ENCODE data around the gene ATXN1.
"Not testable (repeated sequence)": the region's sequence is repeated elsewhere in the genome, so short reads cannot be mapped to it uniquely, and the experiment has no call there.

ATXN1 gene

DNA sequence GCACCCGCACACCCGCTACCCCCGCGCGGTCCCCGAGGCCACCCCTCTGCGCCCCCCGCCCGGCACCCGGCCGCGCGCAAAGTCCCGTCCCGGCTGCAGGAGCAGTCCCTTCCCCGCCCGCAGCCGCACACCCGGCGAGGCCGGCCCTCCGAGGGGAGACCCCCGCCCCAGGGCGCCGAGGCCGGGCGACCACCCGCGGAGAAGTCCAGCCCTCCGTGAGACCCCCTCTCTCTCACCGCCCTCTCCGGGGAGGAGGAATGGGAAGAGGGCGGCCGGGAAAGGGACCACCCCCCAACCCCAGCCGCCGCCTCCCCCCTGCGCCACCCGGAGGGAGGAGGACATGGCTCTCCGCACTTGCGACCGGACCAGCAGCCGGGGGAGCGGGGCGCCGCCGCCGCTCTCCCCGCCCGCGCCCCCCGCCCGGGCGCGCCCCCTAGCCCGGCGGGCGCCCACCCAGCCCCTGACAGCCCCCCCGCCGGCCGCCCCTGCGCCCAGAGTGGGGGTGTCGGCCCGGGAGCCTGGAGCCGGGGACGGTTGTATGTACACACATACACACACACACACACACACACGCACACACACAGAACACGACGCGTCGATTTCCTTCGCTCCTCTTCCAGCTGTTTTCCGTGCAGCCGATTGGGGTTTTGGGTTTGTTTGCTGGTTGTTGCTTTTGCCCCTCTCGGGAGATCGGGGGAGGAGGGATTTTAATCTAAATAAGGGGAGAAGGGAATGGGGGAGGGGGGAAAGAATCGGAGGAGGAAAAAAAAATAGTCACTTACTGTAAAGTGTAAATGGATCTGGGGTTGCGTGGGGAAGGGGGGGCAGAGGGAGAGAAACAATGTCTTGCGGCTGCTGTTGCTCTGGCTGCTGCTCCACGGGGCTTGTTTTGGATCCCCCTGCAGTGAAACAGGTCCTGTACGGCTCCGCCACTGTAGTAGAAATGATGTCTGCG lies at the start of gene ATXN1:
TSS of gene ATXN1 (minus strand) at position 945 of the 955 bp plus-strand sequence.
- FAIRE-seq = no peak

DNA sequence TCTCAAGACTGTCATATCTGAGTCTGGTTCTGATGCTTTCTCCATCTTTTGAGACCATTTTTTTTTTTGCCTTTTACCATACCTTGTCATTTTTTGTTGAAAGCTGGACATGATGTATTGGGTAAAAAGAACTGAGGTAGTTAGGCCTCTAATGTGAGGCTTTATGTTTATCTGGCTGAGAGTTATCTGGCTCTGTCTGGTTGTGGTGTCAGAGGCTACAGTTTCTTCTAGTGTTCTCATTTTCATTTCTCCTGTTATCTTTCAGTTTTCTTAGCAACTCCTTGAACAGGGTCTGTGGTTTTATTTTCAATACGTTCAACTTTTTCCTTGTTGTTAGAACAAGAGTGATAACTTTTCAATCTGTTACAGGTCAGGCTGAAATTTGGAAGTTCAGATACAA lies 49.2 kb upstream of the ATXN1 start:
- FAIRE-seq = no peak

DNA sequence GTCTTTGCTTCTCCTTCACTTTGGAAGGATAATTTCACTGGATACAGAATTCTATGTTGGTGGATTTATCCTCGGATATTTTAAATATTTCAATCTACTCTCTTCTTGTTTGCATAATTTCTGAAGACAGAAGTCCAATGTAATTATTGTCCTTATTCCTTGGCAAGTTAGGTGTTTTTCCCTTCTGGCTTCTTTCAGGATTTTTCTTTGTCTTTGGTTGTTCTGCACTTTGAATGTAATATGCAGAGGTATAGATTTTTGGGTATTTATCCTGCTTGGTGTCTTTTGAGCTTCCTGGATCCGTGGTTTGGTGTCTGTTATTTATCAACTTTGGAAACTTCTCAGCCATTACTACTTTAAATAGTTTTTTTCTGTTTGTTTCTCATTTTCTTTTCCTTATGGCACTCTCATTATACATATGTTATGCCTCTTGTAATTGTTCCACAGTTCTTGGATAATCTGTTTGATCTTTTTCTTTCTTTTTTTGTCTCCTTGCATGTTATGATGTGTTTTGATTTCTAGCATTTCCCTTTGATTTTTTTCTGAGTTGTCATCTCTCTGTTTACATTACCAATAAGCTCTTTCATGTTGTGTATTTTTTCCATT lies 48.6 kb upstream of the ATXN1 start:
- no peak for FAIRE-seq

DNA sequence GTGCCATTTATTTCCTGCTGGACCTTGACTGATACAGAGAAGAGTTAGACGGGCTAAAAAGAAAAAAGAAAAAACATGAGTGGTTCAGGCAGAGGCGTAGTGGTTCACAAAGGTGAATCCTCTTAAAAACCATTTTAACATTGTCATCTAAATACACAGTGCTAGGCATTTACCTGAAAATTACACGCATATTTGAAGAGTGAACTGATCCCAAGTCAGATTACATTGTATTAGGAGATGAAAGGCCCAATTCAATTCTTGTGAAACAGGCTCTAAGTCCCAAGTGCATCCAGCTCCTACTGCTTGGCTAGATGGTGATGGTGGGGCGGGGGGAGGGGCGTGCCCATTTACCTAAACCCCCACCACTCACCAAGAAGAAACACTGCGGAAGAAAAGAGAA lies 46.7 kb upstream of the ATXN1 start:
- no peak for FAIRE-seq

DNA sequence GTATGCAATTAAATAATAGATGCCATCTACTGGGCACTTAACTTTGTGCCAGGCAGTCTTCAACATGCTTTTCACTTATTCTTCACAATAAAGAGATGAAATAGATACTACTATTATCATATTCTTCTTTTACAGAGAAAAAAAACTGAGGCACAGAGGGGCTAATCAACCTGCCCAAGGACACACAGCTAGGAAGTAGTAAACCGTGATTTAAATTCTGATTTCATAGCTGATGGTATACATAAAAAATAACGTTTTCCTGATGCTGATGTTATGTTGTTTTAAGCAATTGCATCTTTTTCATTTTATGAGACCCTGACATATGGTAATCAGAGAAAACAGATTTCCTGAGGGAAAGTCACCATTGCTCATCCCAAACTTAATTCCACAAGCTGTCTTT lies 45.1 kb upstream of the ATXN1 start:
- no peak for FAIRE-seq

DNA sequence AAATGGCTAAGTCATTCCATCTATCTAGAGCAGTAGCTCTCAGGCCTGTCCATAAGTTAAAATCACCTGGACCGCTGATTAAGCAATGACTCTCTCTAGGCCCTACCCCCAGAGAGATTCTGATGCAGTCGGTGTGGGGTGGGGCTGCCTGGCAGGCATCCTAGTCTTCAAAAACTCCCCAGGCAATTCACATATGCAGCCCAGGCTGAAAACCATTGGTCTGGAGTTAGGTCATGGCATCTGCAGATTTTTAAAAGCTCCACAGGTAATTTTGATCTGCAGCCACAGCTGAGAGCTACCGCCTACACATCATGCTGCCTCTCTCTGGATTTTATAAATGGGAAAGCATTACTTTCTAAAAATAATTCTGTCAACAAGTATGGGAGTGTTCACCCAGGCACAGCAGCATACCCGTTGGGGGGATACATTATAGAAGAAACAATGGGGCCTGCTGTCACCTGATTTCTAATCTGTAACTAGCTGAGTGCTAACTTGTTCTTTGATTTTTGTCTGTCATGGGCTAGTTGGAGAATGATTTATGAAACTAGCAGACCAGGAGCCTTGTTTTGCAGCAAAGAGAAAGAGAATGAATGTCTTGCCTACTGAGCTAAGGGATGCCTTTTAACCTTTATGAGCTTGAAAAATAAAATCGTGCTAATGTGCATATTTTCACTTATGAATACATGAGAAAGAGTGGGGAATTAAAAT lies 44.1 kb upstream of the ATXN1 start:
- no peak for FAIRE-seq

DNA sequence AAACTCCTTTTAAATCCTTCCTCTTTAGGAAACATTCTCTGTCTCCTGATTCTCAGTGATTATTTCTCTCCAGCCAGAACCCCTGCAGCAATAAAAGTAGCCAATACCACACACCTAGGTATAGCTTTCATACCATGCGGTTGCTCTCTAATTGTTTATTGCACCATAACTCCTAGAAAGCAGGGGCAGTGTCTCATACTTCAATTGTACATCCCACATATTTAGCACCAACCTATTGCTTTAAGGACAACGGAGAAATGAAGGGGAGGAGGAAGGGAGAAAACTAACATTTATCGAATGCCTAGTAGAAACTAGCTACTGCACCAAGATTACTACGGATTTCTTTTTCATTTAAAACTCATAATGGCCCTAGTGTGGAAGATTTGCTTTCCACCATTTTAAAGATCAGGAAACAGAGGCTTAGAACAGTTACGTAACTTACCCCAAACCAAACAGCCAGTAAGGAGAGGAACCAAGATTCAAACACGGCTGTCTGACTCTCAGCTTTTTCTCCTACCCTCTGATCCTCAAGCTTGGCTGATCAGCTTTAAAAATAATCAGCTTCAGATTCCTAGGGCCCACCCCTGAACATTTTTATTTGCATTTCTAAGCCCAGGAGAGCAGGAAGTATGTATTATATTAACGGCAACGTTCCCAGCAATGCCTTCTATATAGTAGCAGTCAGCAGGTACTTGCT lies 43.4 kb upstream of the ATXN1 start:
- FAIRE-seq = no peak

DNA sequence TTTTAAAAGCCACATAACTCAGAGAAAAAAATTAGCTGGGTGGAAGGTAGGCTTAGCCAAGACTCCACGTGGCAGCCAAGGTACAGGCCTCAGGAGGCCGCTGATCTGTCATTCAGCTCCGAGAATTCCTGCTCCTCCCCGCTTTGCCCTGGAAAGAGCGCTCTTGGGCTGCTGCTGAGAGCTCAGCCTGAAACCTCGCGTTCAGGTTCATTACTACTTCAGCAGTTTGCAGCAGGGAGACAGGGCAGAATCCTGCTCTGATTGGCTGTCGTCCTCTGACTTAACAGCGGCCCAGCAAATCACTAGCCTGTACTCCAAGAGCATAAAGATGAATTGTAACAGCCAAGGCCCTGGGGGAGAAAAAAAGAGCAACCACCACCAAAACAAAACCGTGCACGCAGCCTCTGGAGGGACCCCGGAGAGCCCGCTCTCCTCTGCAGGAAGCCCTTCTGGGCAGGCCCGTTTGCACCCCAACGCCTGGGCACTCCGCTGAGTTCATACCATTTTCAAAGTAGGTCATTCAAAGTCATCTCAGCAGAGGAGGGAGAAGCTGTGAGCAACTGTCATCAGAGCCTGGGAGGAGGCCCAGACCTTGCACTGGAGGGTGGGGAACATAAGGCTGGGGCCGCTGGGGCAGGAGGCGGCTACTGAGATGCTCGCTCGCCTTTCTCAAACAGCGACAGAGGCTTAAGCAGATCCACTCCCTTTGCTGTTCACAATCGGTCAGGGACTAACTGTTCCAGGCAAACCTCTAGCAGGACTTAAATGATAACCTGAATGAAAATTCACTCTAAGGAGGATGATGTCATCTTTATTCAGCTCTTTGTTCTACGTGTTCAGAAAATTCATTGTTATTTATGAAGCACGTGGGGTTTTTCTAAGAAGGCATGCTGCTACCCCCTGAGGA lies 42.3 kb upstream of the ATXN1 start:
- FAIRE-seq = no peak

DNA sequence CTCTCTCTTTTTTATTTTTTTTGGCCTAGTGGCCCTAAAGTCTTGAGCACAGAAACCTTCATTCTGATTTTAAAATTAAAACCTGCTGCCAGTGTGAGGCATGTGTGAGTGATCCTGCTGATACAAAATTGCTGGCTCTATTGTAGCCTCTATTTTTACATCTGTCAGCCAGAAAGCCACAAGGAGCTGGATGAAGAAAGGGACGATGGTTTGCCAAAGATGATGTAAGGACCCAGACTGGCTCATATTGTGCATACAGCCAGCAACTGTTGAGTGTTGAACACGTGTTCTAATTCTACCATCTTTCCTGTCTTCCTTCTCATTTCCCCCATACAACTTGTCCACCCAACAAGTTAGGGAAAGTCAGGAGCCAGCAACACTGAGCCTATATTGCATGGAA lies 40.8 kb upstream of the ATXN1 start:
- FAIRE-seq = no peak

DNA sequence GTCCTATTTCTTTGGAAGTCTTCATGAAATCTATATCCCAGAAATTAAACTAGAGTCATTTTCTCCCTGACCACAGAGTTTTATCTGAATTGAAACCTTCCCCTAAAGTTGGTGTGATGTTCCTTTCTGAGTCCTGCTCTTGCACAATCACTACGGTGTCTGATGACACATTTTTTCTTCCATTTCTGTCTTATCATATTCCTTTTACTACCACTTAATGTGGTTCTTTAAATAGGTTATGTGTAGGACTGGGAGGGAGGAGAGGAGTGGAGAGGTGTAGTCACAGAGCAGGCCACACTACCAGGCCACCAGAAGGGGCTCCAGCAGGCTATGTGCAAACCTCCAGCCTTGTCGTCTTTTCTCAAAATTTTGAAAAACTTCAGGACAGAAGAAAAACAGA lies 39.7 kb upstream of the ATXN1 start:
- no peak for FAIRE-seq

DNA sequence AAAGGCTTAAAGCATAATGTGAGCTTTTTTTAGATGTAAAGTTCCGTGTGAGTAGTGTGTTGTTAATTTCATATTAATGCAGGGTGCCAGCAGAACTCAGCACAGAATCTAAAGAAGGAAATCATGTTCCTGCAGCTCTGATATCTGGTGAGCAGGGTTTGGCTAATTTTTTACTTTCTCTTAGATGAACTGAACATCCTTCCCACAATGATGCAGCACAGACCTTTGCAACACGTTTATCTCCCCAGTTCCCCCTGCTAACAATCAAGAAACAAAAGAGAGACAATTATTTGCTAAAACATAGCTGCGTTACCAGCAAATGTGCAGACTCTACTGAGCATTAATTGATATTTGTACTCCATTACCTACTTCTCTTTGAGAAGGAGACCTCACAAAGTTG lies 39.1 kb upstream of the ATXN1 start:
- FAIRE-seq = no peak

DNA sequence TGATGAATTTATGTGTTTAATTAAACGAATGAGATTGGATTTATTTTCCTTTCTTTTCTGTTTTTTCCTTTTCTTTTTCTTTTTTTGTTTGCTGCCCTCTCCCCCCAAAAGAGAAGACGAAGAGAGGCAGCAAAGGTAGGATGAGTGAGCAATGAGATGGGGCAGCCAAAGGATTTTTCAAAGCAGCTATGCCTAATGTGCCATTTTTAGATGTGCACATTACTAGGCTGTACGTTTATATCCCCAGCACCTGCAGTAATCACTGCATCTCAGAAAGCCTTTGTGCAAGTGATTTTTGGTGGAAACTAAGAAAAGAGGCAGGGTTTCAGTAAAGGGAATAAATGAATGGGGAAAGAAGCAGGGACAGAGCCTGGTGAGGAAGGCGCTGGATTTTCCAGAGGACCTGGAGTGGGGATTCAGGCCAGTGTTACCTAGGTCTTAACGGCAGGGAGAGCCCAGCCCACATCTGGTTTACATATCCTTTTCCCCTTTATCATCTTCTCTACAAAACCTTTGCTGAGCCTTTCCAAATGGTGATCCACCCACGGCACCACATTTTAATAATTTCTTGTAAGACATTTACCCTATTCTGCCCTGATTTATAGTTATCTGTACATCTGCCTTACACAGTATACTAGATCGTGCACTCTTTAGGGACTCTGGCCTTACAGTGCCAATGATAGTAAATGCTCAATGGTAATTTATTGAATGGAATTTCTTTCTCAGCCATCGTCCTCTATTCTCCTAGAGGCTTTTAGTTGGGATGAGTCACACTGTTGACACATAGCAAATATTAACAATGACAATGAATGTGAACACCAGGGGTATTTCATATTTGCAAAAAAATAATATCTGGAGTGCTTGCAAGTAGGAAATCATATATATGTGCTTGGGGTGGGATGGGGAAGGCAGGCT lies 38.3 kb upstream of the ATXN1 start:
- no peak for FAIRE-seq

DNA sequence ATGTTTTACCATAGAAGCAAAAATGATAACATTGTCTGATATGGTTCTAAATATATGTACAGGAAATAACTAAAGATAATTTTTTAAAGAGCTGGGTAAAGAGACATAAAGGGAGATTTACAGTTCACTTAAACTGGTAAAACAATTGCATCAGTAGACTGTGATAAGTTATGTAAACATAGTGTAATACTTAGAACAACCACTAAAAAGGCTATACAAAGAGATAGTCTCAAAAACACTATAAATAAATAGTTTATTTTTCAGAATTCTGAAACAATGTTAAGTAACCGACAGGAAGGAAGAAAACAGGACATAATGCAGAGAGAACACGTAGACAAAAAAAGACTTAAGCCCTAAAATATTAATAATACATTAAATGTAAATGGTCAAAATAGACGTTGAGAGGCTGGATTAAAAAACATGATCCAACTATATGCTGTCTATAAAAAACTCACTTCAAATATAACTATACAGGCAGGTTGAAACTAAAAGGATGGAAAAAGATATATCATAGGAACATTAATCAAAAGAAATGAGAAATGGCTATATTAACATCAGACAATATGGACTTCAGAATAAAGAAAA lies 32.7 kb upstream of the ATXN1 start:
- FAIRE-seq = no peak

DNA sequence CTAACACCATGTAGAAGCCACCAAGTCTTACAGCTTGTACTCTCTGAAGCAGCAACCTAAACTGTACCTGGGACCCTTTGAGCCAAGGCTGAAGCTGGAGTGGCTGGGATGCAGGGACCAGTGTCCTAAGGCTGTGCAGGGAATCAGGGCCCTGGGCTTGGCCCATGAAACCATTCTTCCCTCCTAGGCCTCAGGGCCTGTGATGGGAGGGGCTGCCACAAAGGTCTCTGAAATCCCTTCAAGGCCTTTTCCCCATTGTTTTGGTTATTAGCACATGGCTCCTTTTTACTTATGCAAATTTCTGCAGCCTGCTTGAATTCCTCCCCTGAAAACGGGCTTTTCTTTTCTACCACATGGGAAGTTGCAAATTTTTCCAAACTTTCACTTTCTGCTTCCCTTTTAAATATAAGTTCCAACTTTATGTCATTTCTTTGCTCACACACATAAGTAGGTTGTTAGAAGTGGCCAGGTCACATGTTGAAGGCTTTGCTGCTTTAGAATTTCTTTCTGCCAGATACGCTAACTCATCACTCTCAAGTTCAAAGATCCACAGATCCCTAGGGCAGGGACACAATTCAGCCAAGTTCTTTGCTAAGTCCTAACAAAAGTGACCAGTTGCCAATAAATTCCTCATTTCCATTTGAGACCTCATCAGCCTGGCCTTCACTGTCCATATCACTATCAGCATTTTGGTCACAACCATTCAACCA lies 28.2 kb upstream of the ATXN1 start:
- no peak for FAIRE-seq

DNA sequence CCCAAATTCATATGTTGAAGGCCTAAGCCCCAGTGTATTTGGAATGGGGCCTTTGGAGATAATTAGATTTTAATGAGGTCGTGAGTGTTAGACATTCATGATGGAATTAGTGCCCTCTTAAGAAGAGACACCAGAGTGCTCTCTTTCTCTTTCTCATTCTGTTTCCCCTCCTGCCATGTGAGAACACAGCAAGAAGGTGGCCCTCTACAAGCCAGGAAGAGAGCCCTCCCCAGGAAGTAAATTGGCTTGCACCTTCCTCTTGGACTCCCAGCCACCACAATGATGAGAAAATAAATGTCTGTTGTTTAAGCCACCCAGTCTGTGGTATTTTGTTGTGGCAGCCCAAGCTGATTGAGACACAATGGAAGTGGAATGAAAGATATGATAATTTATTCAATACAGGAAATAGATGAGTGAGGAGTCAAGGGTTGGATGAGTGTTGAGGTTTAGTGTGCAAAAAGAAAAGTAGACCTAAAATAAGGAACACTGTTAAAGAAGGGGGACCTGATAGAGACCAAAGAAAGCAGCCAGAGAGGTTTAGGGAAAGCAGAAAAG lies 25.9 kb upstream of the ATXN1 start:
- no peak for FAIRE-seq

DNA sequence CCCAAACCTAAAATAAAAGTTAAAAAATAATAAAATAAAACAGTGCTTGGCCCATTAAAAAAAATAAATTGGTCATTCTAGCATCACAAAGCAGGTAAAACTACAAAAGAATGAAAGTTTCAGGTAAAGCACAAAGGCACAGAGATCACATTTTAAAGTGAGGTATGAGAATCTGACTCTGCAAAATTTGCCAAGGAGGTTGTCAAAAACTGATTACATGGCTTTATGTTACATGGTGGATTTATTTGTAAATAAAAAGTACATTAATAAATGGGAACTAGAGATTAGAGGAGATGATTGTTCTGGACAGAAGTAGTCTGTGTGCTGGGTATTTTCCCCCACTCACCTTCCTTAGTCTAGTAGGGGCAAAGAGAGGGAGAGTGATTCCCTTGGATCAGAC lies 24.2 kb upstream of the ATXN1 start:
- FAIRE-seq = no peak

DNA sequence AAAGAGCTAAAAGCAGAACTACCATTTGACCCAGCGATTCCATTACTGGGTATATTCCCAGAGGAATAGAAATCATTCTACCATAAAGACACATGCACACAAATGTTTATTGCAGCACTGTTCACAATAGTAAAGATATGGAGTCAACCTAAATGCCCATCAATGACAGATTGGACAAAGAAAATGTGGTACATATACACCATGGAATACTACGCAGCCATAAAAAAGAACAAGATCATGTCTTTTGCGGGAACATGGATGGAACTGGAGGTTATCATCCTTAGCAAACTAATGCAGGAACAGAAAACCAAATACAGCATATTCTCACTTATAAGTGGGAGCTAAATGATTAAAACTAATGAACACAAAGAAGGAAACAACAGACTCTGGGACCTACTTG lies 23.7 kb upstream of the ATXN1 start:
- FAIRE-seq = not testable (repeated sequence)

DNA sequence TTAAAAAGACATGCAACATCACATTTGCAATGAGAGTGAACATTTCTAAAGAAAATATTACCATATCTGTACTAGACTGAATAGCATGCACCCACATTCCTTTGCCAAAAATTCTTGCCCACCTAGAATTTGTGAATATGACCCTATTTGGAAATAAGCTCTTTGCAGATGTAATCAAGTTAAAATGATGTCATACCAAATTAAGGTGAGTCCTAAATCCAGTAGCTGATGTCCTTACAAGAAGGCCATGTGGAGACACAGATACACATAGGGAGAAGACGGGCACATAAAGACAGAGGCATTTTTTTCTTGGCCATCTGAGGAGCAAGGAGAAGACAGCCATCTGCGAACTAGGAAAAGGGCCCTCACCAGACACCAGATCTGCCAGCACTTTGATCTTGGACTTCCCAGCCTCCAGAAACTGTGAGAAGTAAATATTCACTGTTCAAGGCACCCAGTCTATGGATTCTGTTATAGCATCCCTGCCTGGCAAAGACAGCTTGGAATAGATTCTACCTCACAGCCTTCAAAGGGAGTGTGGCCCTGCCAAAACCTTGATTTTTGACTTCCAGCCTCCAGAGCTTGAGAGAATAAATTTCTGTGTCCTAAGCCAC lies 22.8 kb upstream of the ATXN1 start:
- FAIRE-seq = no peak

DNA sequence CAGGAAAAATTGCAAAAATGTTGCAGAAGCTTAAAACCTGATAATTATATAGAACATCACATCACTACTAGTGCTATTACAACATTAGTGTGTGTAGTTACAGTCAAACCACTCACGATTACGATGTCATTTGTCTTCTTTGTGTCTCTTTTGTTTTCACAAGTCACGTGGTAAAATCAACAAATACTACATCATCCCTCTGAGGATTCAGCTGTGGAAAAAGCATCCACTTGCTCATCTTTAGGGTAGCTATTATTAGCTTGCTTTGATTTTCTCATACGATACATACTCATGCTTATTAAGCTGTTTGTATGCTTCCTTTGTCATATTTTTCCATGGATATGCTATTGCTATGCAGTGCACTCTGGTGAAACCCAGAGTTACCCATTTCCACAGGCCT lies 22.2 kb upstream of the ATXN1 start:
- no peak for FAIRE-seq

Measured in TTC549 (cell line).